Fibroblast of lung (primary cell): ENCODE results near the gene CHFR. TPM values are rescaled to one million over a fixed set of nuclear protein-coding genes. Genes with fewer than 3 reads are reported as not detected.

Experiments
- DNase-seq, 2 donors: peaks; one replicate each; pipeline versions ENCODE4 v3.0.0 to v3.0.0-alpha.2; 2010; ENCODE audit warnings: low read depth in 2 of 2
- H2AFZ ChIP-seq: 2 replicates; pipeline ENCODE4 v1.5.1; 2012; ENCODE audit warnings: low read length, control low read depth, inconsistent platforms
- H3K27ac ChIP-seq: 2 replicates; pipeline ENCODE4 v1.5.1; 2011; ENCODE audit warnings: low read length, control low read depth; ENCODE audit not compliant: insufficient read depth
- H3K27me3 ChIP-seq: 2 replicates; pipeline ENCODE4 v1.5.1; 2011; ENCODE audit warnings: mild to moderate bottlenecking, low read length; ENCODE audit not compliant: control insufficient read depth, insufficient read depth
- H3K36me3 ChIP-seq: 2 replicates; pipeline ENCODE4 v1.5.1; 2011; ENCODE audit warnings: low read length; ENCODE audit not compliant: control insufficient read depth, insufficient read depth
- H3K4me1 ChIP-seq: 2 replicates; pipeline ENCODE4 v1.5.1; 2011; ENCODE audit warnings: low read length; ENCODE audit not compliant: control insufficient read depth, insufficient read depth; ENCODE audit errors: extremely low read depth
- H3K4me2 ChIP-seq: 2 replicates; pipeline ENCODE4 v1.5.1; 2011; ENCODE audit warnings: low read length, control low read depth; ENCODE audit not compliant: insufficient read depth; ENCODE audit errors: extremely low read depth
- H3K4me3 ChIP-seq, 4 experiments: fragments of 200-600 bp in 1 of 4; sonication (generic) in 1 of 4; replicated peaks in 1 of 4; 2 replicates each; pipeline ENCODE4 v1.5.1; 2011 to 2016; ENCODE audit warnings: low read length in 4 of 4, low read depth in 3 of 4, mild to moderate bottlenecking in 3 of 4, control low read depth in 2 of 4, inconsistent platforms in 1 of 4, mixed read lengths in 1 of 4; ENCODE audit not compliant: insufficient read depth in 1 of 4; ENCODE audit errors: control extremely low read depth in 1 of 4
- H3K79me2 ChIP-seq: 2 replicates; pipeline ENCODE4 v1.5.1; 2012; ENCODE audit warnings: mild to moderate bottlenecking, low read length, inconsistent platforms; ENCODE audit not compliant: control insufficient read depth, insufficient read depth
- H3K9ac ChIP-seq: 2 replicates; pipeline ENCODE4 v1.5.1; 2011; ENCODE audit warnings: mild to moderate bottlenecking, low read length, control low read depth; ENCODE audit not compliant: insufficient read depth
- H3K9me3 ChIP-seq: 2 replicates; pipeline ENCODE4 v1.5.1; 2012; ENCODE audit warnings: low read depth, low read length; ENCODE audit not compliant: control insufficient read depth, insufficient read depth
- H4K20me1 ChIP-seq: 2 replicates; pipeline ENCODE4 v1.5.1; 2011; ENCODE audit warnings: low read length; ENCODE audit not compliant: control insufficient read depth, insufficient read depth; ENCODE audit errors: extremely low read depth
- EZH2 ChIP-seq: IDR thresholded peaks from 2 replicates; pipeline ENCODE4 v1.5.1; 2012; ENCODE audit warnings: low read length, control low read depth, mild to moderate bottlenecking; ENCODE audit errors: missing control alignments
- polyA plus RNA-seq, 2 donors: library from polyadenylated mRNA; depleted of rRNA in 1 of 2; stranded (reverse) in 1 of 2; unstranded in 1 of 2; fragments of >200 nt; gene quantifications; 2 replicates each; pipeline ENCODE4 v1.2.1, GENCODE V29; 2011 to 2012; ENCODE audit warnings: missing spikeins in 1 of 2
- total RNA-seq: library from RNA; depleted of rRNA; stranded (reverse); fragments of >200 nt; gene quantifications from 2 replicates; pipeline ENCODE4 v1.2.1, GENCODE V29; 2014
- TF ChIP-seq, protein P1 (sequence below), 2 donors: IDR thresholded peaks in 1 of 2; conservative IDR thresholded peaks in 1 of 2; 1 replicate in 1 of 2; 2 replicates in 1 of 2; pipeline ENCODE4 v1.5.1; 2011 to 2012; ENCODE audit warnings: low read length in 2 of 2, control low read depth in 1 of 2, inconsistent platforms in 1 of 2, low read depth in 1 of 2, mild to moderate bottlenecking in 1 of 2

The CHFR gene
- total and polyA plus RNA-seq, 2 donors (not counting 1 experiment from before 2014, with no cell fraction given): 24.3 to 28.2 TPM

- H3K4me3 ChIP-seq: no peak overlapping the region
- no peak overlapping the region for H3K4me2 ChIP-seq
- TF ChIP-seq, protein P1, sequence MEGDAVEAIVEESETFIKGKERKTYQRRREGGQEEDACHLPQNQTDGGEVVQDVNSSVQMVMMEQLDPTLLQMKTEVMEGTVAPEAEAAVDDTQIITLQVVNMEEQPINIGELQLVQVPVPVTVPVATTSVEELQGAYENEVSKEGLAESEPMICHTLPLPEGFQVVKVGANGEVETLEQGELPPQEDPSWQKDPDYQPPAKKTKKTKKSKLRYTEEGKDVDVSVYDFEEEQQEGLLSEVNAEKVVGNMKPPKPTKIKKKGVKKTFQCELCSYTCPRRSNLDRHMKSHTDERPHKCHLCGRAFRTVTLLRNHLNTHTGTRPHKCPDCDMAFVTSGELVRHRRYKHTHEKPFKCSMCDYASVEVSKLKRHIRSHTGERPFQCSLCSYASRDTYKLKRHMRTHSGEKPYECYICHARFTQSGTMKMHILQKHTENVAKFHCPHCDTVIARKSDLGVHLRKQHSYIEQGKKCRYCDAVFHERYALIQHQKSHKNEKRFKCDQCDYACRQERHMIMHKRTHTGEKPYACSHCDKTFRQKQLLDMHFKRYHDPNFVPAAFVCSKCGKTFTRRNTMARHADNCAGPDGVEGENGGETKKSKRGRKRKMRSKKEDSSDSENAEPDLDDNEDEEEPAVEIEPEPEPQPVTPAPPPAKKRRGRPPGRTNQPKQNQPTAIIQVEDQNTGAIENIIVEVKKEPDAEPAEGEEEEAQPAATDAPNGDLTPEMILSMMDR (conservative IDR thresholded peaks at IDR 0.05 in 1 of 2, IDR thresholded peaks at IDR 0.05 in 1 of 2; ENCODE audit: low read depth in 1 of 2, low read length in 2 of 2): no peak
- TF ChIP-seq EZH2: no peak
- no peaks in the 10 kb centered on the region for H3K27me3 ChIP-seq
- no peak for DNase-seq
- H3K36me3 ChIP-seq: peaks cover 8% of the 10 kb centered on the region
- H3K79me2 ChIP-seq: no peaks in the 10 kb centered on the region
- no peaks in the 10 kb centered on the region for H3K9me3 ChIP-seq
- no peaks in the 10 kb centered on the region for H3K4me1 ChIP-seq
- no peak overlapping the region for H3K9ac ChIP-seq
- no peak overlapping the region for H2AFZ ChIP-seq
- no peak overlapping the region for H3K27ac ChIP-seq
- no peaks in the 10 kb centered on the region for H4K20me1 ChIP-seq
These were observed 53.2 kb downstream of the CHFR start for GRCh38 chr12:132834181-132834711.

DNA sequence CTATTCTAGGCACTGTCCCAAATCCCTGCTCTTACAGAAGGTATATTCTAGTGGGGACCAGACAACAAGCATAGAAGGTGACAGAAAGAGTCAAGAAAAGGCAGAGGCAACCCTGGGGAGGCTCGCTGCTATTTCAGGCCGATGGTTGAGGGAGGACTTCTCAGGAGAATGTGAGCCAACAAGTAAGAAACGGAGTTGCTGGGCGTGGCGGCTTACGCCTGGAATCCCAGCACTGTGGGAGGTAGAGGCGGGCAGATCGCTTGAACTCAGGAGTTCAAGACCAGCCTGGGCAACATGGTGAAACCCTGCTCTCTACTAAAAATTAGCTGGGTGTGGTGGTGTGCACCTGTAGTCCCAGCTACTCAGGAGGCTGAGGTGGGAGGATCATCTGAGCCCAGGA is 54.1 kb downstream of the CHFR start:
- Histone ChIP-seq H3K4me2 (no peak overlapping the region), H3K4me1 (no peaks in the 10 kb centered on the region), H3K27ac (no peak overlapping the region), H3K36me3 (peaks cover 4% of the 10 kb centered on the region), H3K9ac (no peak overlapping the region), H4K20me1 (no peaks in the 10 kb centered on the region), H3K27me3 (no peaks in the 10 kb centered on the region), H3K4me3 (no peak overlapping the region), H3K9me3 (no peaks in the 10 kb centered on the region), H3K79me2 (peaks cover 1% of the 10 kb centered on the region), H2AFZ (no peak overlapping the region)
- no peak for DNase-seq
- TF ChIP-seq EZH2: no peak
- TF ChIP-seq, protein P1 (conservative IDR thresholded peaks at IDR 0.05 in 1 of 2, IDR thresholded peaks at IDR 0.05 in 1 of 2; ENCODE audit: low read depth in 1 of 2, low read length in 2 of 2): no peak

DNA sequence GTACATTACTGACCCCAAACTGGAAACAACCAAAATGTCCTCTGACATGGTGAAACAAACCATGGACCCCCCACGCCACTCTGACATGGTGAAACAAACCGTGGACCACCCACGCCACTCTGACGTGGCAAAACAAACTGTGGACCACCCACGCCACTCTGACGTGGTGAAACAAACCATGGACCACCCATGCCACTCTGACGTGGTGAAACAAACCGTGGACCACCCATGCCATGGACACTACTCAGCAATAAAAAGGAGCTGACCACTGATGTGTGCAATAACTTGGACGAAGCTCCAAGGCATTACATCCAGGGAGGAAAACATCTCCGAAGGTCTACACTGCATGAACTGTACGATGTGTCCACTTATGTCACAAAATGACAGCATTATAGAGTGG is 55.6 kb downstream of the CHFR start:
- no peak overlapping the region for H3K4me2 ChIP-seq
- peaks cover 17% of the 10 kb centered on the region for H3K79me2 ChIP-seq
- H3K4me1 ChIP-seq: peaks cover 8% of the 10 kb centered on the region
- DNase-seq: no peak
- no peak overlapping the region for H3K27ac ChIP-seq
- no peak overlapping the region for H3K9ac ChIP-seq
- no peaks in the 10 kb centered on the region for H4K20me1 ChIP-seq
- H3K9me3 ChIP-seq: no peaks in the 10 kb centered on the region
- H2AFZ ChIP-seq: no peak overlapping the region
- peaks cover 7% of the 10 kb centered on the region for H3K36me3 ChIP-seq
- no peak overlapping the region for H3K4me3 ChIP-seq
- H3K27me3 ChIP-seq: no peaks in the 10 kb centered on the region
- TF ChIP-seq, protein P1 (conservative IDR thresholded peaks at IDR 0.05 in 1 of 2, IDR thresholded peaks at IDR 0.05 in 1 of 2; ENCODE audit: low read depth in 1 of 2, low read length in 2 of 2): no peak
- no peak for TF ChIP-seq EZH2
